ENCODE data around the gene MAGEA9. TPM values are rescaled to one million over a fixed set of nuclear protein-coding genes. Genes with fewer than 3 reads are reported as not detected.

MAGEA9 gene, protein sequence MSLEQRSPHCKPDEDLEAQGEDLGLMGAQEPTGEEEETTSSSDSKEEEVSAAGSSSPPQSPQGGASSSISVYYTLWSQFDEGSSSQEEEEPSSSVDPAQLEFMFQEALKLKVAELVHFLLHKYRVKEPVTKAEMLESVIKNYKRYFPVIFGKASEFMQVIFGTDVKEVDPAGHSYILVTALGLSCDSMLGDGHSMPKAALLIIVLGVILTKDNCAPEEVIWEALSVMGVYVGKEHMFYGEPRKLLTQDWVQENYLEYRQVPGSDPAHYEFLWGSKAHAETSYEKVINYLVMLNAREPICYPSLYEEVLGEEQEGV
- total RNA-seq: not detected in 2 replicates

DNA sequence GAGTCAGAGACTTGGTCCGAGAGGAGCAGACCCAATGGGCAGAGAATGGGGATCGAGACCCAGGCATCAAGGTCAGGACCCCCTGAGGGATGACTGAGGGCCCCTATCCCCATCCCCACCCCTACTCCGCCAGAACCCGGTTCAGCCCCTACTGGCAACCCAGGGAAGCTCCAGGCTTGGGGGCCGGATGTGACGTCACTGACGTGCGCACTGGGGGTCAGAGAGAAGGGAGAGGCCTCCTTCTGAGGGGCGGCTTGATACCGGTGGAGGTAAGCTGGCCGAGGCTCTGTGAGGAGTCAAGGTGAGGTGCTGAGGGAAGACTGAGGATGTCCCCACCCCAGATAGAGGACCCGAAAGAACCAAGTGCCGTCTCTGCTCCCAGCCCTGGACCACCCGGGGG is at the start of gene MAGEA9:
TSS of gene MAGEA9 (plus strand) at position 204 of the 400 bp plus-strand sequence. CDS start 4,281 bp downstream, outside the sequence.

DNA sequence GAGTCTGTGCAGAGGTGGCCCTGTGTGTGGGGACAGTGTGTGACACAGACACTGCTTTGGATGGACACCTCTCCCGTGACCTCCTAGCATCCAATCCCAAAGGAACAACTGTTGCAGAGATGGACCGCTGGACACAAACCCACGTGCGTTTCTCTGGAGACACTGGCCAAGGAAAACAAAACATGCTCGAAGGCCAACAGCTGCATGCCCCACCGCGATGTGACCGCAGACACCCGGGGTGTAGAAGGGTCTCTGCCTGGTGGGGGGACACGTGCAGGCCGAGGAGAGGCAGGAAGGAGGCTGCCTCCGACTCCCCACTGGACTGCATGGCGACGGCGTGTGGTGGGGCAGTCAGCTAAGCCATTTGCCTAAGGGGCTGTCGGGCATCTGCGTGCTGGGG is 8.0 kb upstream of the MAGEA9 start, which contains the start of gene HSFX1:
TSS of gene HSFX1 (plus strand) at position 301 of the 400 bp plus-strand sequence. CDS start 614 bp downstream, outside the sequence.

Other genes starting within 250 kb of the MAGEA9 start
- gene EOLA1, start 240.9 kb upstream of the MAGEA9 start, total RNA-seq: 8.9 and 14.4 TPM in 2 replicates
- not detected in 2 replicates for gene HSFX3, start 232.0 kb upstream of the MAGEA9 start, total RNA-seq
- gene MAGEA9B, start 194.5 kb upstream of the MAGEA9 start, total RNA-seq: not detected in 2 replicates
- not detected in 2 replicates for gene HSFX2, start 186.6 kb upstream of the MAGEA9 start, total RNA-seq
- gene TMEM185A, start 150.1 kb upstream of the MAGEA9 start, total RNA-seq: 9.8 and 12.2 TPM in 2 replicates
- not detected in 2 replicates for gene MAGEA11, start 69.9 kb upstream of the MAGEA9 start, total RNA-seq
- gene HSFX1, start 7.9 kb upstream of the MAGEA9 start, total RNA-seq: 0.18 and 0.86 TPM in 2 replicates
- not detected in 2 replicates for gene MAGEA8, start 99.3 kb downstream of the MAGEA9 start, total RNA-seq
- gene HSFX4, start 147.6 kb downstream of the MAGEA9 start, total RNA-seq: not detected in 2 replicates
- 34.7 and 43.2 TPM in 2 replicates for gene EOLA2, start 156.6 kb downstream of the MAGEA9 start, total RNA-seq

Measured in myometrial cell (primary cell).